Activated CD8-positive, alpha-beta memory T cell treated with anti-CD3 and anti-CD28 coated beads for 48 hours (primary cell): ENCODE measurements around the gene TFCP2.
"Not testable (repeated sequence)": the region's sequence is repeated elsewhere in the genome, so short reads cannot be mapped to it uniquely, and the experiment has no call there.

Experiments
- DNase-seq, 3 experiments: peaks; one replicate each; pipeline ENCODE4 v3.0.0-alpha.2; 2020; ENCODE audit warnings: low read depth in 2 of 3, low spot score in 2 of 3

Gene TFCP2, protein sequence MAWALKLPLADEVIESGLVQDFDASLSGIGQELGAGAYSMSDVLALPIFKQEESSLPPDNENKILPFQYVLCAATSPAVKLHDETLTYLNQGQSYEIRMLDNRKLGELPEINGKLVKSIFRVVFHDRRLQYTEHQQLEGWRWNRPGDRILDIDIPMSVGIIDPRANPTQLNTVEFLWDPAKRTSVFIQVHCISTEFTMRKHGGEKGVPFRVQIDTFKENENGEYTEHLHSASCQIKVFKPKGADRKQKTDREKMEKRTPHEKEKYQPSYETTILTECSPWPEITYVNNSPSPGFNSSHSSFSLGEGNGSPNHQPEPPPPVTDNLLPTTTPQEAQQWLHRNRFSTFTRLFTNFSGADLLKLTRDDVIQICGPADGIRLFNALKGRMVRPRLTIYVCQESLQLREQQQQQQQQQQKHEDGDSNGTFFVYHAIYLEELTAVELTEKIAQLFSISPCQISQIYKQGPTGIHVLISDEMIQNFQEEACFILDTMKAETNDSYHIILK

GRCh38 chr12:51172515-51173431, at the start of gene TFCP2:
Gene TFCP2, minus strand, starts transcription at chr12:51173135. Its CDS starts 713 bp downstream, at chr12:51172422.
- DNase-seq: peak; percentile 72 to 83 (median 72)

DNA sequence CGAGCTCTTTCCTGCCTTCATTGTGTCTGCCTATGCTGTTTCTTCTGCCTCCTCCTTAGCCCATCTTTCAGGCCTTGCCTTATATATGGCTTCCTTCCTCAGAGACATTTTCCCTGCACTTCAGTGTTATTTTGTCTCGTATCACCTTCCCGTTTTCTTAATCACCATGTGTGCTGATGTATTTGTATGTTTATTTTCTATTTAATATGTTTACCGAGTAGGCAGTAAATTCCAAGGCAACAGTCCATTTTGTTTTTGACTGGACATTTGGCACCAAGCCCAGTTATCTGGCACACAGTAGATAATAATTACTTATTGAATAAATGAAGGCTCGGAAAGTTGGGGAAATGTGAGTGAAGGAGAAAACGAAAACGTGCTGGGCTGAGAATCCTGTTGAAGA, 49.5 kb upstream of the TFCP2 start:
- DNase-seq: no peak

DNA sequence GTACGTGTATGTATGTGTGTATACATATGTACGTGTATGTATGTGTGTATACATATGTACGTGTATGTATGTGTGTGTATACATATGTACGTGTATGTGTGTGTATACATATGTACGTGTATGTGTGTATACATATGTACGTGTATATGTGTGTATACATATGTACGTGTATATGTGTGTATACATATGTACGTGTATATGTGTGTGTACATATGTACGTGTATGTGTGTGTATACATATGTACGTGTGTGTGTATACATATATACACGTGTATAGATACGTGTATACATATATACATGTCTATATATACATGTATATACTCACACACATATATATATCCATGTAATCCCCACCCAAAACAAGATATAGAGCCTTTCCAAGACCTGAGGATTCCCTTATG, 46.9 kb upstream of the TFCP2 start:
- DNase-seq: not testable (repeated sequence)

DNA sequence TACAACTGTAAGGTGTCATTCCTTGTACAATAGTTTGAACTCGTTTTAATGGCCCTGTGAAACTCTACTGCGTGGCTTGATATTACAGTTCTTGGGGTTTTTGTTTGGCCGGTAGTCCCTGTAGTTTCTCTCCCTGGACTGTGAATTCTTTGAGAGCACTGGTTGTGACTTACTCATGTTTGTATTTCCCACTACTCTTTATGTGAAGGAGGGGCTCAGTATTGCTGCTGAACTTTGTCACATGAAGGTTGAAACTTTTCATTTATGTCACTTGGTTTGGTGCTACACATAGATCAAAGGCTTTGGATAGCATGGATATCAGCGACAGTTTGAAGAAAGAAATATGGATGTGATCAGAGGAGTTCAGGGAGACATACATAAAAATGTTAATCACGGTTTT, 46.4 kb upstream of the TFCP2 start:
- DNase-seq: no peak

GRCh38 chr12:51218607-51219161, 45.7 kb upstream of the TFCP2 start:
- DNase-seq: no peak

GRCh38 chr12:51217968-51218606, 45.2 kb upstream of the TFCP2 start, which contains the start of gene POU6F1:
Gene POU6F1, minus strand, starts transcription at chr12:51218062. Its CDS starts 11,226 bp downstream, at chr12:51206836.
- peak; percentile 38 to 55 (median 52) for DNase-seq

DNA sequence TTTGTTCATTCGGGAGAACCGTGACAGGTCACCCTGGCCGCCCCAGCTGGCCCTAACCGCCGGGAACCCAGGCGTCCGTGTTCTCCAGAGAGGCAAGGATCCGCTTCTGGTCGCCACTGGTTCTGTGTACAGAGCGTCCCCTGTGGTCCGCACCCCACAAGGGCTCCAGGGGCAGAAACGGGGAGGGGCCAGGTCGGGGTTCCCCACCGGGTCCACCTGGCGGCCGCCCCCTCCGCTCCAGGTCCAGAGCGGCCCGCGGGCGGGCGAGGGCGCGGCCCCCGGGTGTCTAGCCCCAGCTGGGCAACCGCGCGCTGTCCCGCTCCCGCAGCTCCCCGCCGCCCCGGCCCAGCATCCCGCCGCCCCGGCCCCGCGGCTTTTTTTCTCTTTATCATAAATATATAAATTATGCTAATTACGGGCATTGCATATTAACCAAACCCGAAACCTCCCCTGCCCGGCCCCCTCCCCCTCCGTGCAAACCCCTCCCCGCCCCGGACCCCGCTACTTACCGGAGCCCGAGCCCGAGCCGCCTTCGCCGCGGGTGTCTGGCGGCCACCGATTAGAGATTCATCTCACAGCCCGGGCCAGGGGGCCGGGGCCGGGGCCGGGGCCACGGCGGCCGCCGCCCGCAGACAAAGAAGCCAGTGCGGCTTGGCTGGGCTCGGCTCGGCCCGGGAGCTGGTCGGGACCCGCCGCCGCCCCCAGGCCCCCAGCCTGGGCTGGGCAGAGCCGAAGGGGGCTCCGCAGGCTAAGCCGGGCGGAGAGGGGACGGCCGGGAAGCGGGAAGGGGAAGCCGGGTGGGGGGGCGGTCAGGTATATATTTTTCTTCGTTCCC, 44.4 kb upstream of the TFCP2 start:
- DNase-seq: peak; percentile 5 to 18 (median 9)

DNA sequence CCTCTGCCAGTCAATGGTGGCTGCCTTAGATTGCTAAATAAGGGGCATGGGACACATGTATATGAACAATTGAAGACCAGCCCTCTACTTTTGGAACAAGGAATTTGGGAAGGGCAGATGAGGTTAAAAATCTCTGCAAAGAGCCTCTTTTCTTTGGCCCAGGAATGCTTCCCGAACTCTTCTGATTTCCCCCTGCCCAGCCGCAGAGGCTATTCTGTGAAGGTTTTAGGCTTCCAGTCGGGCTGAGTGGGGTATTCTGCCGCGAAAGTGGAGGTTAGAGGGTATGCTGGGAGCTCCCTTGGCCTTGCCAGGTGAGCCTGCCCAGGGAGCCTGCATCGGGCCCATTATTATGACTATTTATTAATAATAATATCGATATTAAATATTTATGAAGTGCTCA, 43.7 kb upstream of the TFCP2 start:
- no peak for DNase-seq

DNA sequence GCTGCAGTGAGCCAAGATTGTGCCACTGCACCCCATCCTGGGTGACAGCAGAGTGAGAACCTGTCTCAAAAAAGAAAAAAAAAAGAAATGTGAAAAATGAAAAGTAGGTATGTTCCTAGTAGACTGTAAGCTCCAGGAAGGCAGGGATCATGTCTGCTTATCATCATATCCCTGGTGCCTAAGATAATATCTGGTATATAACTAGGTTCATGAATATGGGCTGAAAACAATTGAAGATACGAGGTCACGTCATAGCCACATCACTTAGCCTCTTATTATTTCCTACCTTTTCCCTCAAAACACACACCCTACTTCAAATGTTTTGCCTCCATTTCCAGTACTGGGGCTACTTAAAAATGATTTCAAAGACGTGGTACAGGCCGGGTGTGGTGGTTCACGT, 42.0 kb upstream of the TFCP2 start:
- DNase-seq: no peak

- no peak for DNase-seq
These were observed 37.9 kb upstream of the TFCP2 start for GRCh38 chr12:51210690-51211395.

DNA sequence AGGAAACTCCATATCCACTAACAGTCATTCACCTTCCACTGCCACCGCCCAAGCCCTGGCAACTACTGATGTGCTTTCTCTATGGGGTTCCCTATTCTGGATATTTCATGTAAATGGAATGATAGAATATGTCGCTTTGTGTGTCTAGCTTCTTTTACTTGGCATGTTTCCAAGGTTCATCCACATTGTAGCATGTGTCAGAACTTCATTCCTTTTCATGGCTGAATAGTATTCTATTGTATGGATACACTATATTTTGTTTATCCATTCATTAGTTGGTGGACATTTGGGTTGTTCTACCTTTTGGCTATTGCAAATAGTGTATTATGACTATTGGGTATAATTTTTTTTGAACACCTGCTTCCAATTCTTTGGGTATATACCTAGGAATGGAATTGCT, 36.3 kb upstream of the TFCP2 start:
- no peak for DNase-seq

GRCh38 chr12:51208016-51208660, 35.2 kb upstream of the TFCP2 start:
- no peak for DNase-seq

DNA sequence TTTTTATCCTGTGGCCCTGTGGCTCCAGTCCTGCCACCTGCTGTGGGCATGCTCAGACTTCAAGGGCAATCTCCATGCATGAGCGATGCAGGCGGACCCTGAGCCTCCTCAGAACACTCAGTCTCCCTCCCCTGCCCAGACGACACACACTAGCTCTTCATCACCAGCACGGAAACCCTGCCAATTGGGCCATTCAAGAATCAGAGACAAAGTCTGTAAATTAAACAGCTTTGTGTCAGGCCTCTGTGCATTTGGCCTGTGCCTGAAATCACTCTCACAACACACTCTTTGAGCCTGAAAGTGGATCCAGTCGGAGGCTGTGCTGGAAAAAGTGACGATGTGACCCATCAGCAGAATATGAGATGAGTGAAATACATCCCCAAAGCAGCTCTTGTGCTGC, 32.4 kb upstream of the TFCP2 start:
- DNase-seq: no peak

DNA sequence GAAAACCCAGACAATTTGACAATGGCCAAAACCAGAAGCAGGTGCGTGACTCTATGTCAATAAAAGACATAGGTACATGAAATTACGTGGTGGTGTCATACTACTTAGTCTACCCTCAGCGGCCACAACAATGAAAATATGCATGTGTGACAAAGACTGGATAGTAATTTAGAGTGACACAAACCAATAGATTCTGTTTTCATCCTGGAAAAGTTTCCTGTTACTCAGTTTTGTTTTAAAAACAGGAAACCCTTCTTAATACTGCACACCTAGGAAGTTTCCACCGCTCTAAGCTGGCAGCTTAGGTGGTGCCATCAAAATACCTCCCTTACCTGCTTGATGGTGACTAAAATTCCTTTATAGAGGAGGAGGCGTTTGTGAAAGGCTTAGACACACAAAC, 29.8 kb upstream of the TFCP2 start:
- no peak for DNase-seq

GRCh38 chr12:51200806-51201205, 27.9 kb upstream of the TFCP2 start:
- no peak for DNase-seq

DNA sequence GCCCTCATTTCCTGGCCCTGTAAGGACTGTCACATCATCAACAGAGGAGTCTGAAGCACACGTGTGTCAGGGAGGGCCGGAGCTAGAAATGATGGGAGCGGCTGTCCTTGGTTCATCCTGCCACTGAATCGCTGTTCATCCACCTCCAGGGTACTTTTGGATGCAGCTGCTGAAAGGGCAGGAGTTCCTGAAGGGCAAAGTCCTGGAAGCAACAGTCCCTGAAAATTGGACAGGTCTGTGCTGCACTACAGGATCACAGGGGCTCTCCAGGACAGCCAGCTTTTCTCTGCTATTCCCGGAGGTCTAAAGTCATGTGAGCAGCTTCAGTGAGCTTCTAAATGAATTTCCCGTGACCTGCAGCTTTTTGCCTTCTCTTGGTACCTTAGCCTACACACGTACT, 27.2 kb upstream of the TFCP2 start:
- no peak for DNase-seq

DNA sequence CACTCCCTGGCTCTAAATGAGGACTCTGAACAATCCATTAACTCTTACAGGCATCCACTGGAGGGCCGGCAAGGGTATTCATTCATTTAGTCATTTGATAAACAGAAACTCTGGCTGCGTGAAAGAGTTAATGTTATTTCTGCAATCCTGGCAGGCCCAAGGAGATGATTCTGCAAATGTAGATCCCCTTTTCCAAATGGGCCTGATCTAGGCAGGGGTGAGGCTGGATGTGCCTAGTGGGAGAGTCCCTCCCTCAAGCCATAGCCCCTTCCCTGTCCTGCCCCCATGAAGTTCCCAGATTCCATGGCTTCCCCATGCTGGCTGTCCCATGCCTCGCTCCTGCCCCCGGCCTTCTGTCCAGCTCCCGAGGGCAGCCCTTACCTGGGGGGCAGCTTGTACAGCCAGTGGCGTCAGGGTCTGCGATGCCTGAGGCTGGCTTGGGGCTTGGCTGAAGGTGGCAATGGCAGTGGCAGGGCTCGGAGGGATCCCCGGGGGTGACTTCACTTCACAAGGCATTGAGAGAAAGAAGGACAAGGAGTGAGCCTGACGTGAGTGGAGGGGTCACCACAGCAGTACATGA, 26.5 kb upstream of the TFCP2 start:
- DNase-seq: no peak

DNA sequence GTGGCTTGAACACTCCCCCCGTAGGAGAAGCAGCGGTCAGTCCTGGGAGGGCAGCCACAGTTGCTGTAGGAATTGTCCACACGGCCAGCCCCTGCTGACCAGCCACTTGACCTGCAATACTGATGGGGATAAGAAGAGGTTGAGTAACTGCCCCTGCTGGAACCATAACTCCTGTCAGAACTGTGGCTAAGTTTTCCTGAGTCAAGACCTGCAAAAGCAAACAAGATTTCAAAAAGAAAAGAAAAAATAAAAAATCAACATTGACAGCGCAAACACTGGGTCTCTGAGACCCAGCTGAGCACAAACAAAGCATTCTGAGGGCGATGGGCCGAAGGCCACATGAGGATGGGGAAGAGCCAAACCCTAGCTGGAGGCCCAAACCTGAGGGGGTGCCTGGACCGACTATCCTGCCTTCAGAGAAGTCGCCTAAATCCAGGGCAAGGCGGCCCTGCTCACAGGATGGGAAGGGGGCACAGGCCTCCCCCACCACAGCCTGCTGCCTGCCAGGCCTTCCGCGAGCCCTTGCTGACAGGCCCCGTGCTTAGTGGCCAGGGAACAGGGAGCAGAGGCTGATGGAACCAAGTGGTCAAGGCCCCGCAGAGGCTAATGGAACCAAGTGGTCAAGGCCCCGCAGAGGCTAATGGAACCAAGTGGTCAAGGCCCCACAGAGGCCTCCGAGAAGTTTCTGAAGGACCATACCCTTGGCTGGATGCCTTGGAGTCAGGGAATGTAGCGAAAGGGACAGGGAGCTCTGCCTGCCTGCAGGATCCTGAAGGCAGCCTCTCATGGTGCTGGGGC, 25.8 kb upstream of the TFCP2 start:
- DNase-seq: no peak
